ENCODE measurements around the gene PRUNE2. TPM values are rescaled to one million over a fixed set of nuclear protein-coding genes. Genes with fewer than 3 reads are reported as not detected.

PRUNE2 gene
- total and polyA plus RNA-seq, 2 of the 8 experiments (the other 6 are each of a cell fraction or from before 2014, with no cell fraction given), result 5.5 to 13.3 TPM

DNA sequence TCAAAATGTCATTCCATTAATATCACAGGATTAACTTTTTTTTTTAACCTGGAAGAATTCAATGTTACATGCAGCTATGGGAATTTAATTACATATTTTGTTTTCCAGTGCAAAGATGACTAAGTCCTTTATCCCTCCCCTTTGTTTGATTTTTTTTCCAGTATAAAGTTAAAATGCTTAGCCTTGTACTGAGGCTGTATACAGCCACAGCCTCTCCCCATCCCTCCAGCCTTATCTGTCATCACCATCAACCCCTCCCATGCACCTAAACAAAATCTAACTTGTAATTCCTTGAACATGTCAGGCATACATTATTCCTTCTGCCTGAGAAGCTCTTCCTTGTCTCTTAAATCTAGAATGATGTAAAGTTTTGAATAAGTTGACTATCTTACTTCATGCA, 121.0 kb downstream of the PRUNE2 start:
- Histone ChIP-seq H3K36me3 (ENCODE audit: control insufficient read depth in 2 of 4, insufficient read depth in 4 of 4, low read length in 3 of 4) (no peaks in the 10 kb centered on the region), H3K27me3 (replicated peaks in 1 of 4; ENCODE audit: control insufficient read depth in 3 of 4, extremely low read depth in 1 of 4, insufficient read depth in 3 of 4, low read length in 3 of 4) (no peaks in the 10 kb centered on the region), H4K8ac (ENCODE audit: extremely low read depth, insufficient read depth, low read length) (no peak overlapping the region), H3K79me1 (ENCODE audit: low read depth, low read length) (no peaks in the 10 kb centered on the region), H3K56ac (replicated peaks; ENCODE audit: insufficient read length, low read depth, low read length) (no peak overlapping the region), H2BK12ac (ENCODE audit: low read depth, low read length) (no peak overlapping the region), H2AK5ac (ENCODE audit: low read depth, low read length) (no peak overlapping the region), H2AFZ (ENCODE audit: low read length) (no peak overlapping the region), H2BK5ac (ENCODE audit: low read depth, low read length) (no peak overlapping the region), H3K9ac (replicated peaks in 1 of 4; ENCODE audit: extremely low read depth in 1 of 4, low read depth in 3 of 4, low read length in 3 of 4) (no peak overlapping the region), H3K4me3 (ENCODE audit: extremely low read depth in 1 of 4, insufficient read depth in 2 of 4, low read depth in 3 of 4, low read length in 4 of 4) (no peak overlapping the region), H3K4ac (replicated peaks; ENCODE audit: insufficient read length, low read depth, low read length) (no peak overlapping the region), H3K4me2 (ENCODE audit: insufficient read depth in 1 of 2, low read depth in 2 of 2, low read length in 2 of 2) (no peak overlapping the region), H3K27ac (ENCODE audit: low read depth, low read length) (no peak overlapping the region), H2BK15ac (ENCODE audit: low read length) (no peak overlapping the region), H2BK120ac (replicated peaks; ENCODE audit: low read depth, low read length) (no peak overlapping the region), H3K14ac (ENCODE audit: insufficient read length) (no peak overlapping the region), H3K23me2 (ENCODE audit: low read depth, low read length) (no peaks in the 10 kb centered on the region), H3K9me3 (ENCODE audit: insufficient read depth in 2 of 2, low read depth in 1 of 2, low read length in 1 of 2) (no peaks in the 10 kb centered on the region), H3K4me1 (replicated peaks in 1 of 4; ENCODE audit: control insufficient read depth in 3 of 4, insufficient read depth in 4 of 4, low read length in 3 of 4) (no peaks in the 10 kb centered on the region), H4K91ac (replicated peaks; ENCODE audit: insufficient read length, low read length) (no peak overlapping the region), H2BK20ac (ENCODE audit: low read length) (no peak overlapping the region), H3K23ac (ENCODE audit: insufficient read length) (no peak overlapping the region), H3K18ac (ENCODE audit: extremely low read depth, low read length) (no peak overlapping the region), H4K5ac (ENCODE audit: insufficient read length, low read depth, low read length) (no peak overlapping the region), H3K79me2 (ENCODE audit: control insufficient read depth in 1 of 2, insufficient read depth in 2 of 2, low read length in 2 of 2) (no peaks in the 10 kb centered on the region), H4K20me1 (replicated peaks in 1 of 2; ENCODE audit: control insufficient read depth in 1 of 2, insufficient read depth in 2 of 2, low read length in 2 of 2) (no peaks in the 10 kb centered on the region)
- TF ChIP-seq RFX5 (IDR thresholded peaks at IDR 0.05; ENCODE audit: borderline replicate concordance, low read depth, low read length), result no peak
- TF ChIP-seq POU5F1 (IDR thresholded peaks at IDR 0.05; ENCODE audit: low read depth, low read length), result no peak
- TF ChIP-seq EZH2 (IDR thresholded peaks at IDR 0.05; ENCODE audit: low read depth, low read length, severe bottlenecking), result no peak
- TF ChIP-seq RXRA (IDR thresholded peaks at IDR 0.05; ENCODE audit: insufficient read depth, low read depth, low read length), result no peak
- TF ChIP-seq PHF8 (conservative IDR thresholded peaks at IDR 0.05; ENCODE audit: low read depth, low read length), result no peak
- no peak for TF ChIP-seq CBX8 (IDR thresholded peaks at IDR 0.05; ENCODE audit: borderline replicate concordance, low read depth, low read length)
- TF ChIP-seq TCF12 (IDR thresholded peaks at IDR 0.05; ENCODE audit: low read depth, low read length), result no peak
- no peak for TF ChIP-seq SAP30 (IDR thresholded peaks at IDR 0.05; ENCODE audit: insufficient read depth, insufficient replicate concordance, low read length)
- TF ChIP-seq NANOG (IDR thresholded peaks at IDR 0.05; ENCODE audit: insufficient read depth, low read depth, low read length, poor library complexity, severe bottlenecking), result no peak
- no peak for TF ChIP-seq E2F6 (IDR thresholded peaks at IDR 0.05)
- TF ChIP-seq KDM5A (IDR thresholded peaks at IDR 0.05; ENCODE audit: low read length), result no peak
- no peak for TF ChIP-seq JUND (IDR thresholded peaks at IDR 0.05; ENCODE audit: low read length)
- CTCF ChIA-PET (ENCODE audit: partially characterized antibody), result interaction anchor here (1.0 kb wide), 1 partner anchor 201 kb away, joined by 4 read pairs; no protein-coding TSS in a partner anchor
- POLR2A ChIA-PET (ENCODE audit: partially characterized antibody), result no interaction called here
- DNase-seq (ENCODE audit: low read depth in 1 of 2, low spot score in 2 of 2) (no peak), FAIRE-seq (no peak)

Measured in H1 (cell line).